ENCODE results near the gene TMEM62.
A peak's percentile ranks its signal among the peaks of the same experiment; 100 is the strongest.
"Not testable (repeated sequence)": the region's sequence is repeated elsewhere in the genome, so short reads cannot be mapped to it uniquely, and the experiment has no call there.

Gene TMEM62

GRCh38 chr15:43184407-43185124, 51.2 kb downstream of the TMEM62 start:
- DNase-seq, result no peak

- DNase-seq, result peak; percentile 61
Measured at GRCh38 chr15:43185157-43186002, 52.0 kb downstream of the TMEM62 start, which contains the start of gene CCNDBP1. Gene CCNDBP1 (plus strand): TSS chr15:43185403. CDS start chr15:43185499, 96 bp downstream.

GRCh38 chr15:43186003-43186353, 52.6 kb downstream of the TMEM62 start:
- DNase-seq, result no peak

- DNase-seq, result peak; percentile 56
Measured at GRCh38 chr15:43187544-43188155, 54.3 kb downstream of the TMEM62 start.

- DNase-seq, result no peak
Measured at GRCh38 chr15:43189296-43189695, 55.9 kb downstream of the TMEM62 start.

GRCh38 chr15:43190178-43190577, 56.8 kb downstream of the TMEM62 start:
- peak; percentile 18 for DNase-seq

- no peak for DNase-seq
Measured at GRCh38 chr15:43193710-43194109, 60.3 kb downstream of the TMEM62 start.

- no peak for DNase-seq
Measured at GRCh38 chr15:43194795-43195194, 61.4 kb downstream of the TMEM62 start.

- no peak for DNase-seq
Measured at GRCh38 chr15:43196760-43197548, 63.6 kb downstream of the TMEM62 start.

- not testable (repeated sequence) for DNase-seq
Measured at GRCh38 chr15:43197773-43198172, 64.4 kb downstream of the TMEM62 start.

- not testable (repeated sequence) for DNase-seq
Measured at GRCh38 chr15:43198556-43198955, 65.2 kb downstream of the TMEM62 start.

- DNase-seq, result no peak
Measured at GRCh38 chr15:43198992-43199391, 65.6 kb downstream of the TMEM62 start.

GRCh38 chr15:43199945-43200488, 66.6 kb downstream of the TMEM62 start:
- DNase-seq, result no peak

- DNase-seq, result peak; percentile 68
Measured at GRCh38 chr15:43204016-43204901, 70.9 kb downstream of the TMEM62 start.

- DNase-seq, result no peak
Measured at GRCh38 chr15:43206054-43206453, 72.7 kb downstream of the TMEM62 start.

- DNase-seq, result no peak
Measured at GRCh38 chr15:43207024-43207423, 73.6 kb downstream of the TMEM62 start.

GRCh38 chr15:43208052-43209002, 74.9 kb downstream of the TMEM62 start:
- DNase-seq, result no peak

- no peak for DNase-seq
Measured at GRCh38 chr15:43209059-43209824, 75.9 kb downstream of the TMEM62 start.

- no peak for DNase-seq
Measured at GRCh38 chr15:43210172-43210745, 76.9 kb downstream of the TMEM62 start.

All from fibroblast of skin of abdomen (primary cell).